COLO668 (cell line): ENCODE data around the gene LITAFD.
"Not testable (repeated sequence)": the region's sequence is repeated elsewhere in the genome, so short reads cannot be mapped to it uniquely, and the experiment has no call there.

Experiments used
- DNase-seq: peaks from one replicate; lab custom pipeline; 2025; ENCODE audit not compliant: unreplicated experiment; lab: John Stamatoyannopoulos, UW

Gene LITAFD

GRCh38 chr16:8882041-8882617, at the start of gene LITAFD:
Gene LITAFD, plus strand, starts transcription at chr16:8882351. Its CDS starts 2,005 bp downstream, at chr16:8884356.
- no peak for DNase-seq

- no peak for DNase-seq
Measured at GRCh38 chr16:8832717-8833105, 49.4 kb upstream of the LITAFD start.

GRCh38 chr16:8836797-8837196, 45.4 kb upstream of the LITAFD start:
- not testable (repeated sequence) for DNase-seq

- not testable (repeated sequence) for DNase-seq
Measured at GRCh38 chr16:8837594-8837993, 44.6 kb upstream of the LITAFD start.

GRCh38 chr16:8842016-8842415, 40.1 kb upstream of the LITAFD start:
- not testable (repeated sequence) for DNase-seq

- not testable (repeated sequence) for DNase-seq
Measured at GRCh38 chr16:8843296-8843695, 38.9 kb upstream of the LITAFD start.

GRCh38 chr16:8845699-8846298, 36.4 kb upstream of the LITAFD start:
- no peak for DNase-seq

DNA sequence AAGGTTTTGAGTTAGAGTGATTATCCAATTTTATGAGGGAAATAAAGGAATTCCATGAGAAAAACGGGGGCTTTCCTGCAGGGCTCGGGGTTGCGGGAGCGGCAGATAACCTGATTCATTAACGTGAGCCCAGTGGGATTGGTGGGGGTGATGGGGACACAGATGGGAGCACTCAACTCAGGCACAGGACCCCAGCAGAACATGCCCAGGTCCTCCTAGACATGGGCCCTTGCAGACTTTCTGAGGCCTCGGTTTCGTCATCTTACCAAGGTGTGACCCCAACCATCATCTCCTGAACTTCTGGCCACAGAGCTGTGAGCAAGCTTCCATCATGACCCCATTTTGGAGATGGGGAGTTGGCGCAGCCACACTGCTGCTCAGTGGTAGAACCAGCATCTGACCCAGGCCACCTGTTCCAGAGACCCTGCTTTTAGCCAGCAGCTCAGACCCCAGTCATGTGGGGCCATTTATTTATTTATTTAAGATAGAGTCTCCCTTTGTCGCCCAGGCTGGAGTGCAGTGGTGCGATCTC, 35.7 kb upstream of the LITAFD start:
- DNase-seq: no peak

- no peak for DNase-seq
Measured at GRCh38 chr16:8847145-8847544, 35.0 kb upstream of the LITAFD start.

GRCh38 chr16:8847623-8848022, 34.5 kb upstream of the LITAFD start:
- no peak for DNase-seq

GRCh38 chr16:8848231-8848938, 33.8 kb upstream of the LITAFD start:
- no peak for DNase-seq

GRCh38 chr16:8848939-8849391, 33.2 kb upstream of the LITAFD start:
- DNase-seq: no peak

DNA sequence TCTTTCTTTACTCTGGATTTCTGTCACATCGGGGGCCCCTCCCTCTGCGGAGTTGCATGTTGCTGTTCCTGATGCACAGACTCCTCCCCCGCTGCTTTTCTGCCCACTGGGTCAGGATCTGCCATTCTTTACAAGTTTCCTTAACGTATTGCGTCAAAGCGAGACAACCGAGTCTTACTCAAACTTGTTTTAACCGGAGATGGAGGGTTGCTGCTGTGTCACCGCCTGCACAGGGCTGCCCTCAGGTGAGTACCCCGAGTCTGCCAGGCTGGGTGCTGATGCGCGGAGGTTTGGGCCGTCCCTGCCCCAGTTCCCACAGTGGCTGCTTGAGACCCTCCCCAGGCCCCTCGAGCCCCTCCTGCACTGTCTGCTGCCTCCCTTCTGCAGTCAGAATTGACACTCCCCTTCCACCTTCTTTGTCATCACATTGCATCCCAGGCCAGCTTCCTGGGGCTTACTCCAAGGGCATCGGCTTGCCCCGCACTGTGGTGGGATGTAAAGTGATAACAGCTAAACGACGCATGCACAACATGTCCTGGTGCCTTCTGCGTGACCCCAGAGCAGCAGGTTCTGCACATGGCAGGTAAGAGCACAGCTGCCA, 32.6 kb upstream of the LITAFD start:
- DNase-seq: no peak

GRCh38 chr16:8850279-8850885, 31.8 kb upstream of the LITAFD start:
- DNase-seq: no peak

GRCh38 chr16:8851761-8852403, 30.3 kb upstream of the LITAFD start:
- no peak for DNase-seq

- no peak for DNase-seq
Measured at GRCh38 chr16:8852534-8852933, 29.6 kb upstream of the LITAFD start.

GRCh38 chr16:8853150-8853549, 29.0 kb upstream of the LITAFD start:
- DNase-seq: no peak

- no peak for DNase-seq
Measured at GRCh38 chr16:8853611-8854010, 28.5 kb upstream of the LITAFD start.

GRCh38 chr16:8854298-8854948, 27.7 kb upstream of the LITAFD start:
- DNase-seq: no peak

- DNase-seq: no peak
Measured at GRCh38 chr16:8855051-8855786, 26.9 kb upstream of the LITAFD start.
